ENCODE results near the gene WDFY4.
A peak's percentile ranks its signal among the peaks of the same experiment; 100 is the strongest.

The WDFY4 gene

GRCh38 chr10:48890888-48891850, 206.5 kb downstream of the WDFY4 start:
- no peak for DNase-seq

GRCh38 chr10:48894911-48895802, 210.5 kb downstream of the WDFY4 start:
- no peak for DNase-seq

GRCh38 chr10:48895803-48896195, 211.1 kb downstream of the WDFY4 start:
- no peak for DNase-seq

DNA sequence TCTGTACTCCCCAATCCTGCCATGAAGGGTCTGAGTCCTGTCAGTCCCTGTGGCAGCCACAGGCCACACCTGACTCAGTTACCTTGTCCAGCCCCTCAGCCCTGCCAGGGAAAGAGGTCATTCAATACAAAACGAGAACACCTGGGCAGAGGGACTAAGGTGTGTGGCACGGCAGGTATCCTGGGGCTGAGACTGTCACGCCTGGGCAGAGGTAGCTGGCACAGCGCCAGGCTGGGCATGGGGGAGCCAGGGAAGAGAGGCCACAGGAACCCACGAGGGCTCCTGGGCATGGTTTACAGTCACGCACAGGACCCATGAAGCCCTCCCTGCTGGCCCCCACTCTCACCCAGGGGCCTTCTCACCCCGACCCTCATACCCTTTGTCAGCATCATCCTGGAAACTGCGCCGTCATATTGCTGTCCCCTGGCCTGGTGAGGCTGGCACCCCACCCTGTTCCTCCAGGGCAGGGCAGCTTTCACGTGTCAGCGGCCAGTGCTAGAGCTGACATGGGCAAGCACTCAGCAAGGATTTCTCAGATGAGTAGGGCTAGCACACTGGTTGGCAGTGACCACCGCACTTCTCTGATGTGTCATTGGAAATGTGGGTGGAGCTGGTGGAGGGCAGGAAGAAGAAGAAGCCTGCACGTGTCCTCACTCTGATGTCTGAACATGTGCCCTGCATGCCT, 212.2 kb downstream of the WDFY4 start:
- no peak for DNase-seq

GRCh38 chr10:48897441-48897790, 212.7 kb downstream of the WDFY4 start:
- no peak for DNase-seq

DNA sequence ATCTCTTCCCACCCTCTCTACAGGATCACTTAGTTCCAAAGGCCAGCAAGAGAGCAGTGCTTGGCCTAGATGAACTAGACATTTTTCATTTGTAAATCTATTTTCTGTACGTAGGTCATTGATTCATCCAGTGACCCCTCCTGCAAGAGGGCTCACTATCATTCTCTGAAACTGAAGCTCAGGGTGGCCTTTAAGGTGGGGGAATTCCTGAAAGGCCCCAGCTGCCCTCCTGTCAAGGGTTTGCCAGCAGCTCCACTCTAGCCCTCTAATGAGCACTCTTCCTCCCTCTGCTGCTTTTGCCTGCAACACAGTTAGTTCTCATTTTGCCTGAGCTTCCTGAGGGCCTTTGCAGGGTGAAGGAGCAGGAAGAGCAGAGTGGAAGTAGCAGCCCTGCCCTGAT, 213.8 kb downstream of the WDFY4 start:
- DNase-seq, result no peak

GRCh38 chr10:48899781-48900180, 215.1 kb downstream of the WDFY4 start:
- DNase-seq, result no peak

- DNase-seq, result peak in 1 of 2 donors; percentile 12
Measured at GRCh38 chr10:48900371-48900801, 215.7 kb downstream of the WDFY4 start.

GRCh38 chr10:48901319-48901718, 216.6 kb downstream of the WDFY4 start:
- DNase-seq, result no peak

GRCh38 chr10:48902096-48902495, 217.4 kb downstream of the WDFY4 start:
- DNase-seq, result no peak

- no peak for DNase-seq
Measured at GRCh38 chr10:48903151-48903550, 218.5 kb downstream of the WDFY4 start.

- no peak for DNase-seq
Measured at GRCh38 chr10:48904861-48905260, 220.2 kb downstream of the WDFY4 start.

GRCh38 chr10:48905311-48905710, 220.6 kb downstream of the WDFY4 start:
- DNase-seq, result no peak

- DNase-seq, result no peak
Measured at GRCh38 chr10:48906841-48907240, 222.2 kb downstream of the WDFY4 start.

- DNase-seq, result no peak
Measured at GRCh38 chr10:48907730-48908129, 223.1 kb downstream of the WDFY4 start.

GRCh38 chr10:48910548-48910947, 225.9 kb downstream of the WDFY4 start:
- DNase-seq, result no peak

DNA sequence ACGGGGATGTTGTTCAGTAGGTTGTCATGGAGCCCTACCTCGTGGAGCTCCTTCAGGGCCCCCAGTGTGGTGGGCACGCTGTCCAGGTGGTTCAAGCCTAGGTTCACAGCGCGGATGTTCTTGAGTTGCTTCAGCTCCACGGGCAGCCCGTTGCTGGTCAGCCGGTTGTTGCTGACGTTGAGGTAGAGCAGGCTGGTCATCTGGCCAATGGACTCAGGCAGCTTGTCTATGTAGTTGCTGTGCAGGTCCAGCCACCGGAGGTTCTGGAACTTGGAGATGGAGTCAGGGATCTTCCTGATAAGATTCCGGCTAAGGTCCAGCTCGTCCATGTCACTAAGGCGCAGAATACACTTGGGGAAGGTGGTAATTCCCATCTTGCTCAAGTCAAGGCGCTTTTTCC, 229.0 kb downstream of the WDFY4 start:
- no peak for DNase-seq

- no peak for DNase-seq
Measured at GRCh38 chr10:48923748-48924147, 239.1 kb downstream of the WDFY4 start.

DNA sequence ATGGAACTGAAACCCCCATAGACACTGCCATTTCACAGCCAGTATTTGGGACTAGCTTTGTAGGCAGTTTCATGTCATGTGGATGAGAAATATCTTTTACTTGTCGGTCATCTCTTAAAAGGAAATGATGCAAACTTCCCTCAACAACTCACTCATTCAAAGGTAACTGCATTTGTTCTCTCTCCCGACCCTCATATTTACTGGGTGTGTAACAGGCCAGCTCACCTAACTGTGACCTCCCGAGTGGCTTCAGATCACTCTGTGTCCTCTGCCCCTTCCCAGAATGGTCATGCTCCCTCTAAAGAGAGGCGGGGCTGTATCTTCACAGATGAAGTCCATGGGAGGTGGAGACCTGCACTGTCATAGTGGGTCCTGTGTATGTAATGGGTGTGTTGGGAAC, 240.3 kb downstream of the WDFY4 start:
- DNase-seq, result no peak

GRCh38 chr10:48926255-48926654, 241.6 kb downstream of the WDFY4 start:
- DNase-seq, result no peak

DNA sequence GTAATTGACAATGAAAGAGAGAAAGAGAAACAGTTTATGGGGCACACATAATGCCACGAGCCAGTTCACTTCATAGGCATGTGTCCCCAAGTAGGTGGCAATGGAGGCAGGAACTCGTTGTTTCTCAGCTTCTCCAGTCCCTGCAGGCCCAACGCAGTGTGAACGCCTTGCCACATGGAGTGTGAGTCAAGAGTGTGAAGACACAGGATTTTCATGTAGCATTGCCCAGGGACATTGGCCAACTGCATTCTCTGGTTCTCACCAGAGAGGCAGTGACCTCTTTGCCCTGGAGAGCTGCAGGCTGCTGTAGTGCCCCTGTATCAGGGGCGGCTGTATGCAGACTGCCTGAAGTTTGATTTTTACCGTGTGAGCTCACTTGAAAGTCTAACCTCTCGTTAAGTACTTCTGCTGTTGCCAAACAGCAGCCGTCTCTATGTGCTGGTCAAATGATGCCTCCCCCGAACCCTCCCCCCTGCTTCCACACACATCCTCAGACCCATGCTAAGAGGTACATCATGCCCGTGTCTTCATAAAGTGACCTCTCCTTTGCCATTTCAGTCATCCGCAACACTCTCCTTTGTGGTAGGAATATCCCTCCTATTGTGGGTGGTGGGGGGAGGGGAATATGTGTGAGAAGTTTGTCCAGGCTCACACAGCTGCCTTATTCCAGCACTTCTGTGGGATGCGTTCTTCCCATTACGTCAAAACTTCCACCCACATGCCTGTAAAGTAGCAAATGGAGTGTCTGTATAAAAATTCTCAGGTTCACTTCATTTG, 242.3 kb downstream of the WDFY4 start:
- no peak for DNase-seq

DNA sequence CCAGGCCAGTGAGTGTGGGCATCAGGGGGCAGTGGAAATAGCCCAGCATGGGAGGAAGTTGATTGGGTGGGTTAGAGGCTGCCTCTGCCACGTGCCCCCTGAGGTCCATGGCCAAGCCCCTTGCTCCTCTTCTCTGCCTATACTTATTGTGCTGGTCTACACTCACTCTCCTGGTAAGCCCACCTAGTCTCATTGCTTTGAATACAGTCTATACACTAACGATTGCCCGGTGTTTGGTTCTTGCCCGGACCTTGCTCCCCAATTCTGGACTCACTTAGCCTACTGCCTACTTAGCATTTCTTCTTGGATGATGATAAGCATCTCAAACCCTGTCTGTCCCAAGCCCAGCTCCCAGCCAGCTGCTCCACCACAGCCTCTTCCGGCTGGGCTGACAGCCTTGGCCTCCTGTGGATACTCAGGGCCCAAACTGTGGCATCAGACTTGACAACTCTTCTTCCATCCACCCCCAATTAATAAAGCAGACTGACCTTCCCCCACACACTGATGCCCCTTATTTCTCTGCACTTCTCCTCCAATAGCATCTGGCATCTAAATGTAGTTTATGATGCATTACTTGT, 244.8 kb downstream of the WDFY4 start:
- DNase-seq, result no peak

Data from CD4-positive, alpha-beta T cell treated with Interleukin-1 beta for 1 hour (primary cell).